Jurkat, Clone E6-1 (cell line): Measurements from ENCODE around the gene MEGF6.
"Not testable (repeated sequence)": the region's sequence is repeated elsewhere in the genome, so short reads cannot be mapped to it uniquely, and the experiment has no call there.

ENCODE experiments used
- DNase-seq: peaks from one replicate; pipeline ENCODE4 v3.0.0-alpha.2; 2011; ENCODE audit warnings: low read depth, low spot score
- H3K4me3 ChIP-seq: 2 replicates; pipeline ENCODE4 v1.5.1; 2011; ENCODE audit warnings: mild to moderate bottlenecking, low read length, control low read depth, moderate library complexity

The MEGF6 gene

DNA sequence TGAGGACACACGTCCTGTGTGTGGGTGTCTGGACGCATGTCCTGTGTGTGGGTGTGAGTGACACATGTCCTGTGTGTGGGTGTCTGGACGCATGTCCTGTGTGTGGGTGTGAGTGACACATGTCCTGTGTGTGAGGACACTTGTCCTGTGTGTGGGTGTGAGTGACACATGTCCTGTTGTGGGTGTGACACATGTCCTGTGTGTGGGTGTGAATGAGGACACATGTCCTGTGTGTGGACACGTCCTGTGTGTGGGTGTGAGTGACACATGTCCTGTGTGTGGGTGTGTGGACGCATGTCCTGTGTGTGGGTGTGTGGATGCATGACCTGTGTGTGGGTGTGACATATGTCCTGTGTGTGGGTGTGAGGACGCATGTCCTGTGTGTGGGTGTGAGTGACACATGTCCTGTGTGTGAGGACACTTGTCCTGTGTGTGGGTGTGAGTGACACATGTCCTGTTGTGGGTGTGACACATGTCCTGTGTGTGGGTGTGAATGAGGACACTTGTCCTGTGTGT lies 25.9 kb downstream of the MEGF6 start:
- H3K4me3 ChIP-seq, DNase-seq: not testable (repeated sequence)

DNA sequence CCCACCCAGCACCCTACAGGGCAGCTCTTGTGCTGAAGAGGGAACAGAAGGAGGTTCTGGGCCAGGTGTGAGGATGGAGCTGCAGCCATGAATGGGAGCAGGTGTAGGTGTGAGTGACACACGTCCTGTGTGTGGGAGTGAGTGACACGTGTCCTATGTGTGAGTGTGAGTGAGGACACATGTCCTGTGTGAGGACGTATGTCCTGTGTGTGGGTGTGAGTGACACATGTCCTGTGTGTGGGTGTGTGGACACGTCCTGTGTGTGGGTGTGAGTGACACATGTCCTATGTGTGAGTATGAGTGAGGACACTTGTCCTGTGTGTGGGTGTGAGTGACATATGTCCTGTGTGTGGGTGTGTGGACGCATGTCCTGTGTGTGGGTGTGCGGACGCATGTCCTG lies 26.4 kb downstream of the MEGF6 start:
- H3K4me3 ChIP-seq, result no peak overlapping the region
- no peak for DNase-seq

DNA sequence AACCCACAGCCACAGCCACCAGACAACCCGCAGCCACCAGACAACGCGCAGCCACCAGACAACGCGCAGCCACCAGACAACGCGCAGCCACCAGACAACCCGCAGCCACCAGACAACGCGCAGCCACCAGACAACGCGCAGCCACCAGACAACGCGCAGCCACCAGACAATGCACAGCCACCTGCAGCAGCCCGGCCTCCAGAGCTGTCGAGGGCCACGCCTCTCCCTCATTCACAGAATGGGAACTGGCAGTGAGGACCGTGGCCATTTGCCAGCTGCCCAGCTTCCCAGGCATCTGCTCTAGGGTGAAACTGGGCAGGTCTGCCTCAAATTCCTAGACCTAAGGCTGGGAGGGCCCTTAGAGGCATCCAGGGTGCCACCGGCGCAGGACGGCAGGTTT lies 27.6 kb downstream of the MEGF6 start:
- not testable (repeated sequence) for DNase-seq

DNA sequence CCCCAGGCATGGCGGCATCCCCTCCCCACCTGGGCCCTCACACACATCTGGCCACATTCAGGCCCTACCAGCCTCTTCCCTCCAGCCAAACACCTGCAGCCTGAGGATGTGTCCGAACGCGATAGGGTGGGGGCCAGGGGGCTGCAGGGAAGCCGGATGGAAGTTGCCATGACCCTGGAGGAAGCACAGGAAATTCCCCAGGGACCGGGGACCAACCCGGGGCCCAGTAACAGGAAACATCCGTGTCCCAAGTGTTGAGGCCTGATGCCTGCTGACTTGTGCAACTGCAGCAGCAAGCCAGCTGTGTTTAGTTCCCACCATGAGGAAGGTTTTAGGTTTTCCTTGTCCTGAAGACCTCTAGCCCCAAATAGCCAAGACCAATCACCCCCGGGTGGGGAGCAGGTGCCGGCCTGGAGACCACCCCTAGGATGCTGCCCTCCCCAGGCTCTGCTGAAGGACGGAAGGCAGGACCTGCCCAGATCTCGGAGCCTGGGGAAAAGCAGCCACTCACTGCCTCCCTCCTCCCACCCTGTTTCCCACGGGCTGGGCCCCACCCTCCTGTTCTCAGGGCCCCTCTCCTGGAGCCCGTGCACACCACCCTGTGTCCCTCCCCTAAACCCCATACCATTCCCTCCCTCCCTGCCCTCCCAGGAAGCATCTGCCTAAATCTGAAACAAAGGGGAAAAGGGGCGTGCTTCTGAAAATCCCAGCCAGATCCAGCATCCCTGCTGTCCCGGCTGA lies 29.8 kb downstream of the MEGF6 start:
- DNase-seq, result no peak
- H3K4me3 ChIP-seq, result no peak overlapping the region

More for the DNA sequence above, 27.6 kb downstream of the MEGF6 start:
- not testable (repeated sequence) for H3K4me3 ChIP-seq

DNA sequence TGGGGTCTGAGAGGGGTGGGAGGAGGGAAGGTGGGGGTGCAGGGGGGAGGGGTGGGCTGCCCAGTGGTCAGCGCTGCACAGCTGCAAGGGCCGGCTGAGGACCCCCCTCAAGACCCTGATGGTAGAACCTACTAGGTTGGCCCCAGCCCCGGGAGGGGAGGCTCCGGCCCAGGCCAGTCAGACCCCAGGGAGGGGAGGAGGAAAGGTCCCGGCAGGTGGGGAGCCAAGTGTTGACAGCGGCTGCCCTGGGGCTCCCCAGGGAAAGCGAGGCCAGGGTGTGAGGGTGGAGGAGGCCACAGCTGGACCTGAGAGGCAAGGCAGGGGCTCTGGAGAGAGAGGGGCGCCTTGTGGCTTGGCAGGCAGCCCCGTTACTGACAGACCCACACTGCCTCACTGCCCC lies 31.1 kb downstream of the MEGF6 start:
- no peak overlapping the region for H3K4me3 ChIP-seq
- DNase-seq, result no peak

DNA sequence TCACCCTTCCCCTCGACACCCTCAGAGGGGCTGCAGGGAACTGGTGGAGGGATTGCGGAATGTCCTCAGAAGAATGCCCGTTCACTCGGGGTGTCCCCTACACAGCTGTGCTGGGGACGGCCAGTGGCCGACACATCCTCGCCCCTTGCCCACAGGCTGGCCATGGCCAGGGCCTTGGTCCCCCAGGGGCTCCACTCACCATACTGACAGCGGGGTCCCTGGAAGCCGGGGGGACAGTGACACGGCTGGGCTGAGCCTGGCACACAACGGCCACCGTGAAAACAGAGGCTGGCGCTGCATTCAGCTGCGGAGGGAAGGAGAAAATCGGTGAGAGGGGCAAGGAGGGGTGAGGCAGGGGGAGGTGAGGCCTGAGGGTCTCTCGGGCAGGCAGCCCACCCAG lies 31.7 kb downstream of the MEGF6 start:
- DNase-seq, result no peak
- no peak overlapping the region for H3K4me3 ChIP-seq

DNA sequence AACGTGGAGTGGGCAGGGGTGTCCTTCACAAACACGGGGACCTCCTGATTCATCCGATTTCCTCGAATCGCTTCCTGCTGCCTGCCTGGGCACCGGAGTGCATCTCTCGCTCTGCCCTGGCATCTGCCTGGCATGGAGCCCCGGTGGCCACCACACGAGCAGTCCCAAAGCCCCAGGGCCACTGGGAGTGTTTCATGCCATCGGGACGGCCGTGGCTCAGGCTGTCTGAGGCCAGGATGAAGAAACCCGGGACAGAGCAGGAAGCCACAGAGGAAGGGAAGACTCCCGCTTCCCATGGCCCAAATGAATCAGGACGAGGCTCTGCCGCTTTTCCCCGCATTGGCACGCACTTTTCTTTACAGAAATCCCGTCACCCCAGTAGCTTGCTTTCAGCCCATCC lies 32.4 kb downstream of the MEGF6 start:
- no peak overlapping the region for H3K4me3 ChIP-seq
- DNase-seq, result no peak

DNA sequence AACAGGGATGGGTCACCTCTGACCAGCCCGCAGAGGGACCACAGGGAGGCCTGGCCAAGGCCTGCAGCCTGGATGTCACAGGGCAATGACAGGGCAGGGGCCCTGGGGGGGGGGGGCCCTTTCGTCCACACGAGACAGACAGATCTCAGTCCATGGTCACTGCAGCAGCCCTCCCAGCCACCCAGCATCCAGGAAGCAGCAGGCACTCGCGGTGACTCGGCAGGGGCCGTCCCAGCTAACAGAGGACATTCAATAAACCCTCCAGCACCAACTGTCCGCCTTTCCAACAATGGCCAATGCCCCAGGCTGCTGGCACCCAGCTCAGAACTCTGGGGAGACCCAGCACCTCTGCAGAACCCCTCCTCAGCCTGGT lies 32.9 kb downstream of the MEGF6 start:
- no peak for DNase-seq
- no peak overlapping the region for H3K4me3 ChIP-seq

DNA sequence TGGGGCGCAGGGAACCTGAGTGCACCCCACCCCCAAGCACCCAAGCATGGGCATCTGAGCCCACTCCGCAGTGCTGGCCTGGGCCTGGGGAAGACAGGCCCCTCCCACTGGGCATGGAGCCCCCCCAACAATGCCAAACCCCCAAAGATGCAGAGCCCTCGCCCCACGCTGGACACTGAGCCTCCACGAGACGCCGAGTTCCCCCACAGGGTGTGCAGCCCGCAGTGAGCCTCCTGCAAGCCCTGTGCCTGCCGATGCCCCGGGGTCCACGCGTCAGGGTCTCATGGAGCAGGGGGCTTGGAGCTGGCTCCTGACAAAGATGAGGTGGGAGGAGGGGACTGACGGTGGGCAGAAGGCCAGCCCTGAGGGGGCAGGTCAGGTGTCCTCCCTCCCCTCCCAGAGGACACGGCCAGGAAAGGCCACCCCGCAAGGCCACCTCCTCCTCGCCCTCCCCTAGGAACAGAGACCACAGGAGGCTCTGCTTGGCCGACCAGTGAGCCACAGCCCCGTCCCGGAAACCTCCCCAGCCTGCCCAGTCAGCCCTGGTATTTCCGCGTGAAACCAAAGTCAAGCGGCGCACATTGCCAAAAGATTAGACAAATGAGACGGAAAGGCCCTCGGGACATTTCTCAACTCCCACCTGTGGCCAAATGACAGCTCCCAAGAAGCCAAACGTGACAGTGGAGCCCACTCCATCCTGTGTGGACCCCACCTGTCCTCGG lies 33.4 kb downstream of the MEGF6 start:
- no peak for DNase-seq

DNA sequence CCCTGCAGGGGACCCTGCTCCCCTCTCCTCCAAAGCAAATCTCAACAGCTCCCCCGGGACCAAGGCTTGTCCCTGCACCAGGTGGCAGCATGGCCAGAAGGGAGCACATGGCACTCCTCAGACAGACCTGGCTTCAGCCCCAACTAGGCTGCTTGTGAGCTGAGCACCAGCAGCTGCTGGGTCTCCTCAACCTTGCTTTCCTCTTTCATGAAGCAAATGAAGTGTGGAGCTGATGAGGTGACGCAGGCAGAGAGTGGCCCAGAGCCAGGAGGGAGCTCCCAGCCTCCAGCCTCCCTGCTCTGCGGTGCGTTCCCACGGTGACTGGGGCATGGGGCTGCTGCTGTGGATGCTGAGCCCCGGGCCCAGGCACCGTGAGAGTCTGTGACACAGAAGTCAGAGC lies 34.0 kb downstream of the MEGF6 start:
- no peak for DNase-seq
- H3K4me3 ChIP-seq, result no peak overlapping the region

More for the DNA sequence above, 33.4 kb downstream of the MEGF6 start:
- no peak overlapping the region for H3K4me3 ChIP-seq

DNA sequence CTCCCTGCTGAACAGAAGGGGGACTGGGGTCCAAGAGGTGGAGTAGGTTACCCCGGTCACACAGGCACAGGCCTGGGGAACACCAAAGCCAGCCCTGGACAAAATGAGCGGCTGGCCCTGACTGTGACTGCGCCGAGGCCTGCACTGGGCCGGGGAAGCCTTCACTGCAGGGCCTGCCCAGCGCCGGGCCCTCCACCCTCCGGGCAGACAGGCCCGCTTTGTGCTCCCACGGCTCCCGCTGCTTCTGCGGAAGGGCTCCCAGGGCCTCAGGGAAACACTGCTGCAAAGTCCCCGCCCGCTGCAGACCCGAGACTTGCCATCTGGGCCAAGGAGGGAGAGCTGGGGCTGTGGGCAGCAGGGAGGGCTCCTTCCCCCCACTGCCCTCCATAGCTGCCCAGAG lies 35.3 kb downstream of the MEGF6 start:
- DNase-seq, result no peak
- H3K4me3 ChIP-seq, result no peak overlapping the region

DNA sequence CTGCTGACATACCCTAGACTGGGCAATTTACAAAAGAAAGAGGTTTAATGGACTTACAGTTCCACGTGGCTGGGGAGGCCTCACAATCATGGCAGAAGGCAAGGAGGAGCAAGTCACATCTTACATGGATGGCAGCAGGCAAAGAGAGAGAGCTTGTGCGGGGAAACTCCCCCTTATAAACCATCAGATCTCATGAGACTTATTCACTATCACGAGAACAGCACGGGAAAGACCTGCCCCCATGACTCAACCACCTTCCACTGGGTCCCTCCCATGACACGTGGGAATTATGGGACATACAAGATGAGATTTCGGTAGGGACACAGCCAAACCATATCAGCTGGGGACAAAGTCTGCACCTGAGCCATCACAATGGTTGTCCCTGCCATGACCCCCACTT lies 35.8 kb downstream of the MEGF6 start:
- DNase-seq, H3K4me3 ChIP-seq: not testable (repeated sequence)

DNA sequence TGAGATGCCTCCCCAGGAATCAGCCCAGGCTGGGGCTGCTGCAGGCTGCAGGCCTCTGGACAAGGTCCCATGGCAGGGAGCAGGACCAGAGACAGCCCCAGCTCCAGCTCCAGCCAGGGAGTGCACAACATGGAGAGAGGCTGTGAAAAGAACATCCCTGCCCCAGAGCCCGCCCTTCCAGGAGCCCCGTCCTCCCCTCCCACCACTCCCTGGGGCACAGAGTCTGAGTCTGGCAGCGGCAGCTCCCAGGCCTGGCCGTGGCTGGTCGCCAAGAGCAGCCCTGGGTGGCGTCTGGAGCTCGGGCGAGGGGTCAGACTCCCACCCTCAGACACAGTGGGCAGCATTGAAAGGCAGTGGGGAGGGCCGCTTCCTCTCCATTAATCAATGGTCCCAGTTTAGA lies 37.8 kb downstream of the MEGF6 start:
- no peak overlapping the region for H3K4me3 ChIP-seq

DNA sequence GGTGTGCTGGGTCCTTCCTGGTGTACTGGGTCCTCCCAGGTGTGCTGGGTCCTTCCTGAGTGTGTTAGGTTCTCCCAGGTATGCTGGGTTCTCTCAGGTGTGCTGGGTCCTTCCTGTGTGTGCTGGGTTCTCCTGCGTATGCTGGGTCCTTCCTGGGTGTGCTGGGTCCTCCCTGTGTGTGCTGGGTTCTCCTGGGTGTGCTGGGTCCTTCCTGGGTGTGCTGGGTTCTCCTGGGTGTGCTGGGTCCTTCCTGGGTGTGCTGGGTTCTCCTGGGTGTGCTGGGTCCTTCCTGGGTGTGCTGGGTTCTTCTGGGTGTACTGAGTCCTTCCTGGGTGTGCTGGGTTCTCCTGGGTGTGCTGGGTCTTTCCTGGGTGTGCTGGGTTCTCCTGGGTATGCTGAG lies 38.7 kb downstream of the MEGF6 start:
- H3K4me3 ChIP-seq, DNase-seq: not testable (repeated sequence)

More for the DNA sequence above, 37.8 kb downstream of the MEGF6 start:
- no peak for DNase-seq

DNA sequence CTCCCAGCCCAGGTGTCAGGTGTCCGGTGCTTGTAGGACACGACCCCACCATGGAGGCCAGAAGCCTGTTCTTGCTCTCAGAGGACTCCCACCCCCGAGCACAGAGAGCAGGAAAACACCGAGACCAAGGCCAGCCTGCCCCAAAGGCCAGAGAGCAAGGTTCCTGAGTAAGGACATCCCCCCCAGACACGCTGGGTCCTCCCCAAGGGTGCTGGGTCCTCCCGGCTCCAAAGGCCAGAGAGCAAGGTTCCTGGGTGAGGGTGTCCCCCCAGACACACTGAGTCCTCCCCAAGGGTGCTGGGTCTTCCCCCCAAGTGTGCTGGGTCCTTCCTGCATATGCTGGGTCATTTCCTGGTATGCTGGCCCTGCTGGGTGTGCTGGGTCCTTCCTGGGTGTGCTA lies 40.0 kb downstream of the MEGF6 start:
- no peak overlapping the region for H3K4me3 ChIP-seq

DNA sequence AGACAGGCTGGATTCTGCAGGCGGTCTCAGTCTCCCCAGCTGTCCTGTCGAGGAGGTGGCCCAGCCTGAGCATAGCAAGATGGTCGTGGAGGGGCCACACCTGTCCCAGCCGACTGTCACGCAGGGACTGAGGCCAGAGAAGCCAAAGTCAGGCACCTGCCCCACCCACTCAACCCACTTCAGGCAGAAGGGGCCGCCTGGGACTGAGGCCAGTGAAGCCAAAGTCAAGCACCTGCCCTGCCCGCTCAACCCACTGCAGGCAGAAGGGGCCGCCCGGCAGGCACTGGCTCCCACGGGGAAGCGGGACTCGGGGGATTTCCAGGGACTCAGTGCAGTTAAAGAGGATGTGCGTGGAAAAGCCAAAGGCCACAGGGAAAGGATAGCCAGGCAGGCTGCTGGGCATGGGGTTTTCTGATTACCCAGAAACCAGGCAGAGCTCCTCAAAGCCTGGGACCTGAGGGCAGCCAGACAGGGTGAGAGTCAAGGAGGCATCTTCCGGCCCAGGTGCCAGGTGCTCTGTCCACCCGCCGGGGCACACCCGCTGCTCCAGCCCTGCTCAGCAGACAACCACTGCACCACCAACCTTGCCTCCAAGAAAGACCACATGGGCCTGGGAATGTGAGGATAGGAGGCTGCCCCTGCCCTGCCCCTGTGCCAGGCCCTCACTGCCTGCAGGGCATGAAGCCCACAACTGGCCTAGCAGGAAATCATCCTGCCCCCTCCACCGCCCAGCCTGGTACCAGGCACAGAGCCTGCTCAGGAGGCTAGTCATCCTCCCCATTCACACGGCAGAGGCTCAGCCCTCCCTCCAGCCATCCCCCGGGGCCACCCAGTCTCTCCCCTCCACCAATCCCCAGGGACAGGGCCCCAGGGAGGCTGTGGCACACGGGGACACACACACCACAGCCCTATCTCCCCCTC lies 41.0 kb downstream of the MEGF6 start:
- DNase-seq, result no peak
- no peak overlapping the region for H3K4me3 ChIP-seq

More for the DNA sequence above, 40.0 kb downstream of the MEGF6 start:
- no peak for DNase-seq

DNA sequence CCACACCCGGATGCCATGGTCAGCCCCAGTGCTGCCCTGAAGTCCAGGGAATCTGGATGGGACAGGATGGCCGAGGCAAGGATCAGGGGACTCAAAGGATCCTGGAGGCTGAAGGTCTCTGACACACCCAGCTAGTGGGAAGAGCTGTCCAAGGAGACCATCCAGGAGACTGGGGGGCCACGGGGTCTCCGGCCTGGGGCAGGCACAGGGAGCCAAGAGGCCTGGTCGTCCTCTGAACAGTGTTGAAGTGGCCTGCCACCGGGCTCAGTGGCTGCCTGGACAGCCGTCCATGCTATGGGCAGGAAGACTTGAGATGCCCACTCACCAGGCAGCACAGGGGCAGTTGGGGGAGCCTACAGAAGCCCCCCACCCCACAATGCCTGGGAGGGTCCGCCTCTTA lies 41.9 kb downstream of the MEGF6 start:
- H3K4me3 ChIP-seq, result no peak overlapping the region
- DNase-seq, result no peak

DNA sequence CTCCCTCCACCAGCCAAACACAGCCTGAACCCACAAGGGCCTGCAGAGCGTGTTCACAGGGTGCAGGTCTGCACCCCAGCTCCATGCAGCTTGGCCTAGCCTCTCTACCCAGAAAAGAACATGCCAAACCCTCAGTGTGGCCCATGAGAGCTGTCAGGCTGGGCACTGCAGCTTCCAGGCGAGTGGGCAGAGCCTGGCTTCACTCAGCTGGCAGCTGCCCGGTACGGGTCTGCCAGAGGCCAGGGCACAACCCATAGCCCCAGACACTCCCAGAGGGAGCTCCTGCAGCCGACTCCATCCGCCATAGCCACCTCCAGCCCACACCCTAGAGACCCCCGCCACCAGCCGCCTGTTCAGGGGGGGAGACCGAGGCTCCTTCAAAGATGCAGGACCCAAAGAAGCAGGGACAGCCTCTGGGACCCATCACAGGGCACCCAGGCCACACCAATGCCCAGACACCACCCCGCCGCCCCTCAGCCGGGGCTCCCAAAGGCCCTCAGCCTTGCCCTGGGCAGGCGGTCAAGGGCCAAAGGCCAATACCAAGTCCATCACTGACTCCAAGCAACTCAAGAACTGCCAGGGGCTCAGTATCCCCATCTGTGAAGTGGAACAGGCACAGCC lies 42.4 kb downstream of the MEGF6 start:
- H3K4me3 ChIP-seq, result no peak overlapping the region
- DNase-seq, result no peak
